WTC11 (cell line): ENCODE measurements around the gene TMEM266.

Experiments
- FOXJ3 ChIP-seq: sonication (generic); formaldehyde crosslinking; IDR thresholded peaks from 2 replicates; pipeline ENCODE4 v1.9.0; 2021; ENCODE audit warnings: missing genetic modification reagents, mild to moderate bottlenecking, borderline replicate concordance
- ZSCAN18 ChIP-seq: fragments of 250-450 bp; sonication (Bioruptor Pico); IDR thresholded peaks from 2 replicates; pipeline ENCODE4 v2.1.2; 2022; ENCODE audit warnings: mild to moderate bottlenecking, moderate library complexity

- TF ChIP-seq ZSCAN18 (no peak), FOXJ3 (CRISPR knock-in tag) (no peak)
Measured at GRCh38 chr15:76158815-76159214, 99.0 kb downstream of the TMEM266 start.
